AG10803 (cell line): ENCODE results near the gene ADH4.
"Not testable (repeated sequence)": the region's sequence is repeated elsewhere in the genome, so short reads cannot be mapped to it uniquely, and the experiment has no call there.

Source experiments
- DNase-seq: peaks from one replicate; pipeline ENCODE4 v3.0.0; 2010; ENCODE audit warnings: low read depth
- H3K4me3 ChIP-seq: 2 replicates; pipeline ENCODE4 v1.5.1; 2011; ENCODE audit warnings: mild to moderate bottlenecking, low read length, control low read depth
- CTCF ChIP-seq: conservative IDR thresholded peaks from 2 replicates; pipeline ENCODE4 v1.5.1; 2011; ENCODE audit warnings: mild to moderate bottlenecking, low read length, control low read depth, inconsistent platforms

The ADH4 gene

GRCh38 chr4:99144070-99144469 lies at the start of gene ADH4:
TSS of gene ADH4 (minus strand) at chr4:99144297. CDS start at chr4:99144222, 75 bp downstream.
- DNase-seq: peak; percentile 52
- TF ChIP-seq CTCF: no peak
- H3K4me3 ChIP-seq: no peak within 1 kb of the TSS

GRCh38 chr4:99190336-99190735 lies 46.2 kb upstream of the ADH4 start:
- no peak for DNase-seq
- no peak for TF ChIP-seq CTCF
- H3K4me3 ChIP-seq: no peak overlapping the region

- H3K4me3 ChIP-seq, DNase-seq: not testable (repeated sequence)
These were observed 45.8 kb upstream of the ADH4 start for GRCh38 chr4:99189900-99190299.

- no peak for DNase-seq
- TF ChIP-seq CTCF: no peak
- H3K4me3 ChIP-seq: no peak overlapping the region
These were observed 41.9 kb upstream of the ADH4 start for GRCh38 chr4:99186029-99186428.

GRCh38 chr4:99185581-99185980 lies 41.5 kb upstream of the ADH4 start:
- H3K4me3 ChIP-seq: no peak overlapping the region
- DNase-seq: no peak
- TF ChIP-seq CTCF: no peak

- DNase-seq: peak; percentile 82
- TF ChIP-seq CTCF: 0 out of 2 replicates have a peak, but pooled peaks have one; percentile 2
- H3K4me3 ChIP-seq: no peak overlapping the region
These were observed 36.4 kb upstream of the ADH4 start for GRCh38 chr4:99180382-99181070.

- DNase-seq: no peak
- TF ChIP-seq CTCF: no peak
- no peak overlapping the region for H3K4me3 ChIP-seq
These were observed 35.5 kb upstream of the ADH4 start for GRCh38 chr4:99179626-99180025.
